ENCODE measurements around the gene ENTPD5. TPM values are rescaled to one million over a fixed set of nuclear protein-coding genes. Genes with fewer than 3 reads are reported as not detected.

The ENTPD5 gene
- total RNA-seq, 1 donor: 10.1 TPM

- Histone ChIP-seq H3K4me2 (ENCODE audit: insufficient read depth, low read length) (peak overlapping the region; percentile 91), H4K20me1 (ENCODE audit: insufficient read depth, low read length) (no peaks in the 10 kb centered on the region), H3K79me2 (ENCODE audit: insufficient read depth, low read length) (peaks cover 10% of the 10 kb centered on the region), H3K9me3 (ENCODE audit: low read depth, low read length) (no peaks in the 10 kb centered on the region), H3K4me3 (ENCODE audit: insufficient read depth, low read length) (peak overlapping the region; percentile 99), H3K27me3 (ENCODE audit: insufficient read depth, low read length) (no peaks in the 10 kb centered on the region), H3K27ac (ENCODE audit: low read depth, low read length) (peak overlapping the region; percentile 99), H3K4me1 (ENCODE audit: insufficient read depth, low read length) (peaks cover 6% of the 10 kb centered on the region), H2AFZ (ENCODE audit: low read length) (peak overlapping the region; percentile 92), H3K36me3 (ENCODE audit: insufficient read depth, low read length) (peaks cover 12% of the 10 kb centered on the region)
- no peak for TF ChIP-seq CTCF (IDR thresholded peaks at IDR 0.05; ENCODE audit: extremely low read depth, low read depth, low read length)
- DNase-seq (ENCODE audit: insufficient read length, low spot score, missing footprints): peak; percentile 89
Measured at GRCh38 chr14:74018174-74018585, 908 bp downstream of the ENTPD5 start.

- Histone ChIP-seq H3K27ac (ENCODE audit: low read depth, low read length) (no peak overlapping the region), H3K4me3 (ENCODE audit: insufficient read depth, low read length) (no peak overlapping the region), H2AFZ (ENCODE audit: low read length) (no peak overlapping the region), H3K4me2 (ENCODE audit: insufficient read depth, low read length) (no peak overlapping the region), H4K20me1 (ENCODE audit: insufficient read depth, low read length) (no peaks in the 10 kb centered on the region), H3K4me1 (ENCODE audit: insufficient read depth, low read length) (peaks cover 6% of the 10 kb centered on the region), H3K36me3 (ENCODE audit: insufficient read depth, low read length) (peaks cover 30% of the 10 kb centered on the region), H3K9me3 (ENCODE audit: low read depth, low read length) (no peaks in the 10 kb centered on the region), H3K27me3 (ENCODE audit: insufficient read depth, low read length) (no peaks in the 10 kb centered on the region), H3K79me2 (ENCODE audit: insufficient read depth, low read length) (peaks cover 10% of the 10 kb centered on the region)
- peak; percentile 39 for DNase-seq (ENCODE audit: insufficient read length, low spot score, missing footprints)
- TF ChIP-seq CTCF (IDR thresholded peaks at IDR 0.05; ENCODE audit: extremely low read depth, low read depth, low read length): no peak
Measured at GRCh38 chr14:74015963-74016362, 3.1 kb downstream of the ENTPD5 start.

- Histone ChIP-seq H3K4me1 (ENCODE audit: insufficient read depth, low read length) (peaks cover 6% of the 10 kb centered on the region), H4K20me1 (ENCODE audit: insufficient read depth, low read length) (no peaks in the 10 kb centered on the region), H3K9me3 (ENCODE audit: low read depth, low read length) (no peaks in the 10 kb centered on the region), H3K36me3 (ENCODE audit: insufficient read depth, low read length) (peaks cover 34% of the 10 kb centered on the region), H3K4me3 (ENCODE audit: insufficient read depth, low read length) (no peak overlapping the region), H3K27ac (ENCODE audit: low read depth, low read length) (no peak overlapping the region), H2AFZ (ENCODE audit: low read length) (no peak overlapping the region), H3K79me2 (ENCODE audit: insufficient read depth, low read length) (peaks cover 8% of the 10 kb centered on the region), H3K4me2 (ENCODE audit: insufficient read depth, low read length) (no peak overlapping the region), H3K27me3 (ENCODE audit: insufficient read depth, low read length) (no peaks in the 10 kb centered on the region)
- no peak for TF ChIP-seq CTCF (IDR thresholded peaks at IDR 0.05; ENCODE audit: extremely low read depth, low read depth, low read length)
- no peak for DNase-seq (ENCODE audit: insufficient read length, low spot score, missing footprints)
Measured at GRCh38 chr14:74015176-74015575, 3.9 kb downstream of the ENTPD5 start.

- no peak for TF ChIP-seq CTCF (IDR thresholded peaks at IDR 0.05; ENCODE audit: extremely low read depth, low read depth, low read length)
- peaks cover 4% of the 10 kb centered on the region for H3K4me1 ChIP-seq (ENCODE audit: insufficient read depth, low read length)
- no peak overlapping the region for H2AFZ ChIP-seq (ENCODE audit: low read length)
- H4K20me1 ChIP-seq (ENCODE audit: insufficient read depth, low read length): no peaks in the 10 kb centered on the region
- H3K4me3 ChIP-seq (ENCODE audit: insufficient read depth, low read length): no peak overlapping the region
- H3K27ac ChIP-seq (ENCODE audit: low read depth, low read length): no peak overlapping the region
- peaks cover 38% of the 10 kb centered on the region for H3K36me3 ChIP-seq (ENCODE audit: insufficient read depth, low read length)
- no peaks in the 10 kb centered on the region for H3K9me3 ChIP-seq (ENCODE audit: low read depth, low read length)
- no peak for DNase-seq (ENCODE audit: insufficient read length, low spot score, missing footprints)
- H3K79me2 ChIP-seq (ENCODE audit: insufficient read depth, low read length): peaks cover under 1% of the 10 kb centered on the region
- H3K4me2 ChIP-seq (ENCODE audit: insufficient read depth, low read length): no peak overlapping the region
- H3K27me3 ChIP-seq (ENCODE audit: insufficient read depth, low read length): no peaks in the 10 kb centered on the region
Measured at GRCh38 chr14:74014299-74014698, 4.8 kb downstream of the ENTPD5 start.

Data from osteoblast (primary cell).